Measurements from ENCODE around the gene TPGS1. TPM values are rescaled to one million over a fixed set of nuclear protein-coding genes. Genes with fewer than 3 reads are reported as not detected.

Gene TPGS1
- total and polyA plus RNA-seq, 2 donors (not counting 3 experiments of a cell fraction or from before 2014, with no cell fraction given): 20.9 to 24.7 TPM

DNA sequence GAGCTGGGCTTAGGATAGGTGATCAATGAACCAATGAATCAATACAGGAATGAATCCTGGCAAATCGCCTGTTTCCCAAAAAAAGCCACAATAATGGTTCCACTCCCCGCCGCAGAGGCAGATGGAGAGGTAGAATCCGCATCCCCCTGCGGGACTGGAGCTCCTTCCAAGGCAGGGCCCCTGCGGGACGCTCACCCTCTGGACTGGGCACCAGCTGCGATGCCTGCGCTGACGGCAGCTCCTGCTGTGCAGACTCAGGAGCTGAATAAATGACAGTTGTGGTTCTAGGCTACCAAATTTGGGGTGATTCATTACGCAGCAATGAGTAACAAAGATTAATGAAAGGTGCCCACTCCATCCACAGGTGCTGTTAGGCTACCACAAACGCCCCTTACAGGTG lies 15.4 kb downstream of the TPGS1 start:
- CTCF ChIA-PET: interaction anchor here (3.5 kb wide), 1 partner anchor 12 kb away, joined by 22 read pairs; no protein-coding TSS in a partner anchor
- Histone ChIP-seq H3K9ac (replicated peaks; ENCODE audit: extremely low read depth, insufficient read depth, low read length) (no peak overlapping the region), H3K9me1 (replicated peaks; ENCODE audit: control insufficient read depth, extremely low read depth, insufficient read depth, low read length) (no peaks in the 10 kb centered on the region), H3K4me2 (ENCODE audit: insufficient read depth, low read length) (no peak overlapping the region), H2AFZ (ENCODE audit: low read depth, low read length) (no peak overlapping the region), H3K4me3 (replicated peaks in 1 of 3; ENCODE audit: insufficient read depth in 1 of 3, low read depth in 1 of 3, low read length in 3 of 3) (no peak overlapping the region), H3K79me2 (ENCODE audit: control insufficient read depth, insufficient read depth, low read length) (no peaks in the 10 kb centered on the region), H3K27ac (ENCODE audit: insufficient read depth, low read depth, low read length) (no peak overlapping the region), H4K20me1 (replicated peaks; ENCODE audit: control insufficient read depth, extremely low read depth, insufficient read depth, low read length) (no peaks in the 10 kb centered on the region), H3K36me3 (ENCODE audit: control insufficient read depth in 2 of 2, extremely low read depth in 1 of 2, insufficient read depth in 2 of 2, low read length in 2 of 2) (no peaks in the 10 kb centered on the region), H3K9me3 (replicated peaks; ENCODE audit: control insufficient read depth, insufficient read depth, low read length) (no peaks in the 10 kb centered on the region), H3K4me1 (ENCODE audit: control insufficient read depth, extremely low read depth, insufficient read depth, low read length) (no peaks in the 10 kb centered on the region), H3K27me3 (ENCODE audit: control insufficient read depth in 2 of 2, insufficient read depth in 2 of 2, low read length in 2 of 2) (peaks cover 0 to 1% of the 10 kb centered on the region in 2 experiments)
- POLR2A ChIA-PET: no interaction called here
- FAIRE-seq (no peak), DNase-seq (ENCODE audit: low read depth, low spot score) (no peak)
- TF ChIP-seq MAX (IDR thresholded peaks at IDR 0.05; ENCODE audit: insufficient read depth, insufficient read length) (no peak), EZH2 (IDR thresholded peaks at IDR 0.05; ENCODE audit: borderline replicate concordance, low read depth, low read length, severe bottlenecking) (no peak), POLR2A (IDR thresholded peaks at IDR 0.05; ENCODE audit: low read depth, low read length) (no peak), GATA2 (IDR thresholded peaks at IDR 0.05; ENCODE audit: insufficient read depth, insufficient read length, low read depth, low read length) (no peak), MYC (IDR thresholded peaks at IDR 0.05; ENCODE audit: low read depth, low read length) (no peak), JUN (IDR thresholded peaks at IDR 0.05; ENCODE audit: borderline replicate concordance, insufficient read depth, insufficient read length, low read depth) (no peak), POLR2AphosphoS5 (IDR thresholded peaks at IDR 0.05; ENCODE audit: insufficient read depth, low read depth, low read length) (no peak), FOS (IDR thresholded peaks at IDR 0.05; ENCODE audit: borderline replicate concordance, insufficient read depth, low read length) (no peak)
- TF ChIP-seq, protein P1, sequence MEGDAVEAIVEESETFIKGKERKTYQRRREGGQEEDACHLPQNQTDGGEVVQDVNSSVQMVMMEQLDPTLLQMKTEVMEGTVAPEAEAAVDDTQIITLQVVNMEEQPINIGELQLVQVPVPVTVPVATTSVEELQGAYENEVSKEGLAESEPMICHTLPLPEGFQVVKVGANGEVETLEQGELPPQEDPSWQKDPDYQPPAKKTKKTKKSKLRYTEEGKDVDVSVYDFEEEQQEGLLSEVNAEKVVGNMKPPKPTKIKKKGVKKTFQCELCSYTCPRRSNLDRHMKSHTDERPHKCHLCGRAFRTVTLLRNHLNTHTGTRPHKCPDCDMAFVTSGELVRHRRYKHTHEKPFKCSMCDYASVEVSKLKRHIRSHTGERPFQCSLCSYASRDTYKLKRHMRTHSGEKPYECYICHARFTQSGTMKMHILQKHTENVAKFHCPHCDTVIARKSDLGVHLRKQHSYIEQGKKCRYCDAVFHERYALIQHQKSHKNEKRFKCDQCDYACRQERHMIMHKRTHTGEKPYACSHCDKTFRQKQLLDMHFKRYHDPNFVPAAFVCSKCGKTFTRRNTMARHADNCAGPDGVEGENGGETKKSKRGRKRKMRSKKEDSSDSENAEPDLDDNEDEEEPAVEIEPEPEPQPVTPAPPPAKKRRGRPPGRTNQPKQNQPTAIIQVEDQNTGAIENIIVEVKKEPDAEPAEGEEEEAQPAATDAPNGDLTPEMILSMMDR (IDR thresholded peaks at IDR 0.05; ENCODE audit: extremely low read depth in 1 of 2, insufficient read depth in 1 of 2, low read depth in 1 of 2, low read length in 2 of 2): no peak
- dilution Hi-C loops (cut with MboI; ENCODE audit: extremely low pct_ligation_motif_present, low sequenced_read_pairs): no loop called here
- intact Hi-C loops (cut with micrococcal nuclease): no loop called here
- no TSS peak for BruUV-seq (replicated peaks)

Data from endothelial cell of umbilical vein (primary cell).